ENCODE results near the gene ACTMAP. TPM values are rescaled to one million over a fixed set of nuclear protein-coding genes. Genes with fewer than 3 reads are reported as not detected.

The ACTMAP gene
- total and polyA plus RNA-seq, 2 of the 13 experiments (the other 11 are each of a cell fraction or from before 2014, with no cell fraction given) = 2.2 to 7.9 TPM

DNA sequence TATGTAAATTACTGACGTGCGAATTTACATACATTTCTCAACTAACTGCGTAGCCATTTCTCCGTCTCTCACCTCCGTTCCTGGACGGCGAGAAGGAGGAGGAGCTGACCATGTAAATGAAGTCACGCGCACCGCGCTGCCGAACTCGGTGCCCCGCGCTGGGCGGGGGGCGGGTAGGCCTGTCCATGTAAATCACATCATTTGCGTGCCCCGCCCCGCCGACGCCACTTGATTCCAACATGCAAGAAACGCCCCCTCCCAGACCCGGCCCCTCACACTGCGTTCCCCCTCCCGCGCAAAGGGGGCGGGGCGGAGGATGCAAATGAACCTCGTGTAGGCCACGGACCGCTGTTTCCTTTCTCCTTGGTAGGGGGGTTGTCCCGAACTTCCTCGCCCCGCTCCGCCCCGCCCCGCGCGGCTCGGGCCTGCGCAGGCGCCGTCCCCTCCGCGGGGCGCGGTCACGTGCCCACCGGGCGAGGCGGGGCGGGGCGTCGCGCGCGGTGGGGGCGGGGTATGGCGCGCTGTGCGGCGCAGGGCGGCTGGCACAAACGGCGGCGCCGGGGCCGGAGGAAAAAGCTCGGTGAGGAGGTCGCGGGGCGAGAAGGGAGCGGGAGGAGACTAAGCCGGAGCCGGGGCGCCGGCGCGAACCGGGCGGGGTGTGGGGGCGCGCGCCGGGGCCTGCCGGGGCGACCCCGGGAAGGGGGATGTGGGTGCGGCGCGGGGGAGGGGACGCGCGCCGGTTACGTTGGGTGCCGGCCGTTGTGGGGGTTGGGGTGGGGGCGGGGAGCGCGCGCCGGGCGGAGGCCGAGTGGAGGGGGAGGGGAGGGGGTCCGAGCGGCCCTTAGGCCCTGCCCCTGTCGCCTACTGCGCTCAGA, 48.6 kb upstream of the ACTMAP start, which contains the start of gene EGLN2 (continued):
- TF ChIP-seq, protein P1, sequence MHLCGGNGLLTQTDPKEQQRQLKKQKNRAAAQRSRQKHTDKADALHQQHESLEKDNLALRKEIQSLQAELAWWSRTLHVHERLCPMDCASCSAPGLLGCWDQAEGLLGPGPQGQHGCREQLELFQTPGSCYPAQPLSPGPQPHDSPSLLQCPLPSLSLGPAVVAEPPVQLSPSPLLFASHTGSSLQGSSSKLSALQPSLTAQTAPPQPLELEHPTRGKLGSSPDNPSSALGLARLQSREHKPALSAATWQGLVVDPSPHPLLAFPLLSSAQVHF (CRISPR knock-in tag; IDR thresholded peaks at IDR 0.05) = no peak
- TF ChIP-seq, protein P2, sequence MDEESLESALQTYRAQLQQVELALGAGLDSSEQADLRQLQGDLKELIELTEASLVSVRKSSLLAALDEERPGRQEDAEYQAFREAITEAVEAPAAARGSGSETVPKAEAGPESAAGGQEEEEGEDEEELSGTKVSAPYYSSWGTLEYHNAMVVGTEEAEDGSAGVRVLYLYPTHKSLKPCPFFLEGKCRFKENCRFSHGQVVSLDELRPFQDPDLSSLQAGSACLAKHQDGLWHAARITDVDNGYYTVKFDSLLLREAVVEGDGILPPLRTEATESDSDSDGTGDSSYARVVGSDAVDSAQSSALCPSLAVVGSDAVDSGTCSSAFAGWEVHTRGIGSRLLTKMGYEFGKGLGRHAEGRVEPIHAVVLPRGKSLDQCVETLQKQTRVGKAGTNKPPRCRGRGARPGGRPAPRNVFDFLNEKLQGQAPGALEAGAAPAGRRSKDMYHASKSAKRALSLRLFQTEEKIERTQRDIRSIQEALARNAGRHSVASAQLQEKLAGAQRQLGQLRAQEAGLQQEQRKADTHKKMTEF (CRISPR knock-in tag; IDR thresholded peaks at IDR 0.05) = no peak
- TF ChIP-seq RNF2 (conservative IDR thresholded peaks at IDR 0.05; ENCODE audit: low read depth) = no peak
- peak; percentile 93 for TF ChIP-seq SP4 (CRISPR knock-in tag; IDR thresholded peaks at IDR 0.05)
- no peak for TF ChIP-seq NFIB (CRISPR knock-in tag; IDR thresholded peaks at IDR 0.05; ENCODE audit: borderline replicate concordance)
- TF ChIP-seq BCL6 (CRISPR knock-in tag; IDR thresholded peaks at IDR 0.05) = peak; percentile 45; the same call in 1 of the 2 replicates
- TF ChIP-seq FUBP1 (CRISPR knock-in tag; IDR thresholded peaks at IDR 0.05; ENCODE audit: borderline replicate concordance) = no peak
- 0 out of 2 replicates have a peak, but pooled peaks have one; percentile 35 for TF ChIP-seq TAF1 (CRISPR knock-in tag; IDR thresholded peaks at IDR 0.05)
- TF ChIP-seq MBD4 (IDR thresholded peaks at IDR 0.05; ENCODE audit: borderline replicate concordance, low read length) = no peak
- no peak for TF ChIP-seq ZUFSP (CRISPR knock-in tag; IDR thresholded peaks at IDR 0.05; ENCODE audit: borderline replicate concordance)
- no peak for TF ChIP-seq HES4 (CRISPR knock-in tag; IDR thresholded peaks at IDR 0.05; ENCODE audit: borderline replicate concordance)
- TF ChIP-seq, protein P3, sequence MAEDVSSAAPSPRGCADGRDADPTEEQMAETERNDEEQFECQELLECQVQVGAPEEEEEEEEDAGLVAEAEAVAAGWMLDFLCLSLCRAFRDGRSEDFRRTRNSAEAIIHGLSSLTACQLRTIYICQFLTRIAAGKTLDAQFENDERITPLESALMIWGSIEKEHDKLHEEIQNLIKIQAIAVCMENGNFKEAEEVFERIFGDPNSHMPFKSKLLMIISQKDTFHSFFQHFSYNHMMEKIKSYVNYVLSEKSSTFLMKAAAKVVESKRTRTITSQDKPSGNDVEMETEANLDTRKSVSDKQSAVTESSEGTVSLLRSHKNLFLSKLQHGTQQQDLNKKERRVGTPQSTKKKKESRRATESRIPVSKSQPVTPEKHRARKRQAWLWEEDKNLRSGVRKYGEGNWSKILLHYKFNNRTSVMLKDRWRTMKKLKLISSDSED (CRISPR knock-in tag; IDR thresholded peaks at IDR 0.05) = no peak
- TF ChIP-seq ELF3 (CRISPR knock-in tag; IDR thresholded peaks at IDR 0.05) = peak; percentile 36; the same call in 1 of the 2 replicates
- peak; percentile 59 for TF ChIP-seq ARNTL (CRISPR knock-in tag; IDR thresholded peaks at IDR 0.05)
- TF ChIP-seq THAP11 (CRISPR knock-in tag; IDR thresholded peaks at IDR 0.05) = no peak
- peak; percentile 11 for TF ChIP-seq RFX5 (IDR thresholded peaks at IDR 0.05; ENCODE audit: low read depth, low read length)
- TF ChIP-seq, protein P4, sequence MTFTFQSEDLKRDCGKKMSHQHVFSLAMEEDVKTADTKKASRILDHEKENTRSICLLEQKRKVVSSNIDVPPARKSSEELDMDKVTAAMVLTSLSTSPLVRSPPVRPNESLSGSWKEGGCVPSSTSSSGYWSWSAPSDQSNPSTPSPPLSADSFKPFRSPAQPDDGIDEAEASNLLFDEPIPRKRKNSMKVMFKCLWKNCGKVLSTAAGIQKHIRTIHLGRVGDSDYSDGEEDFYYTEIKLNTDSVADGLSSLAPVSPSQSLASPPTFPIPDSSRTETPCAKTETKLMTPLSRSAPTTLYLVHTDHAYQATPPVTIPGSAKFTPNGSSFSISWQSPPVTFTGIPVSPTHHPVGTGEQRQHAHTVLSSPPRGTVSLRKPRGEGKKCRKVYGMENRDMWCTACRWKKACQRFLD (CRISPR knock-in tag; IDR thresholded peaks at IDR 0.05; ENCODE audit: borderline replicate concordance) = no peak
- TF ChIP-seq ZNF709 (CRISPR knock-in tag; IDR thresholded peaks at IDR 0.05) = no peak
- TF ChIP-seq ZKSCAN8 (CRISPR knock-in tag; IDR thresholded peaks at IDR 0.05; ENCODE audit: borderline replicate concordance) = no peak
- peak; percentile 52; the same call in 1 of the 2 replicates for TF ChIP-seq ZNF788 (CRISPR knock-in tag; IDR thresholded peaks at IDR 0.05; ENCODE audit: borderline replicate concordance)
- TF ChIP-seq RXRA (CRISPR knock-in tag; IDR thresholded peaks at IDR 0.05) = no peak
